Fibroblast of pulmonary artery (primary cell): ENCODE results near the gene SWSAP1.

Experiments used
- DNase-seq: peaks from one replicate; pipeline ENCODE4 v3.0.0-alpha.2; 2010; ENCODE audit warnings: low read depth
- H3K4me3 ChIP-seq: replicated peaks from 2 replicates; pipeline ENCODE4 v1.5.1; 2011; ENCODE audit warnings: low read depth, mild to moderate bottlenecking, control low read depth, low read length, moderate library complexity
- TF ChIP-seq, protein P1 (sequence below): IDR thresholded peaks from 2 replicates; pipeline ENCODE4 v1.5.1; 2011; ENCODE audit warnings: mild to moderate bottlenecking, control low read depth, low read length, inconsistent platforms; ENCODE audit errors: missing control alignments

The SWSAP1 gene

DNA sequence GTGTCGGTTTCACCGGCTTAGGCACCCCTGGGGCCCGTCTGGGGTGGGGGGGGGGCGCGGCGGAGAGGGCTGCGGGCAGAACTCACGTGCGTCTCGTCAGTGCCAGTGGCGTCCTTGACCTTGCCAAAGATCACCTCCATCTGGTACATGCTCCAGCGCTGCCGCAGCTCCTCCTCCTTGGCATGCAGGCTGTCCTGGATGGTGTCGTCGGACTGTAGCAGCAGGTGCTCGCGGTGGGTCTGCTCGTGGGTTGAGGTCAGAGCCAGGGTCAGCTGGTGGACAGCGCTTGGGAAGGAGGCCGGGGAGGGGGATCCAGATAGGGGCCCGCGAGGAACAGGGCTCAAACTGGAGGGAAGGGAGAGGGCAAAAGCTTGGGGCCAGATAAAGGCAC, 49.3 kb downstream of the SWSAP1 start:
- DNase-seq = no peak
- H3K4me3 ChIP-seq = no peak overlapping the region
- TF ChIP-seq, protein P1, sequence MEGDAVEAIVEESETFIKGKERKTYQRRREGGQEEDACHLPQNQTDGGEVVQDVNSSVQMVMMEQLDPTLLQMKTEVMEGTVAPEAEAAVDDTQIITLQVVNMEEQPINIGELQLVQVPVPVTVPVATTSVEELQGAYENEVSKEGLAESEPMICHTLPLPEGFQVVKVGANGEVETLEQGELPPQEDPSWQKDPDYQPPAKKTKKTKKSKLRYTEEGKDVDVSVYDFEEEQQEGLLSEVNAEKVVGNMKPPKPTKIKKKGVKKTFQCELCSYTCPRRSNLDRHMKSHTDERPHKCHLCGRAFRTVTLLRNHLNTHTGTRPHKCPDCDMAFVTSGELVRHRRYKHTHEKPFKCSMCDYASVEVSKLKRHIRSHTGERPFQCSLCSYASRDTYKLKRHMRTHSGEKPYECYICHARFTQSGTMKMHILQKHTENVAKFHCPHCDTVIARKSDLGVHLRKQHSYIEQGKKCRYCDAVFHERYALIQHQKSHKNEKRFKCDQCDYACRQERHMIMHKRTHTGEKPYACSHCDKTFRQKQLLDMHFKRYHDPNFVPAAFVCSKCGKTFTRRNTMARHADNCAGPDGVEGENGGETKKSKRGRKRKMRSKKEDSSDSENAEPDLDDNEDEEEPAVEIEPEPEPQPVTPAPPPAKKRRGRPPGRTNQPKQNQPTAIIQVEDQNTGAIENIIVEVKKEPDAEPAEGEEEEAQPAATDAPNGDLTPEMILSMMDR = no peak
